ENCODE data around the gene LIPC. TPM values are rescaled to one million over a fixed set of nuclear protein-coding genes. Genes with fewer than 3 reads are reported as not detected.

The LIPC gene
- total RNA-seq, 6 experiments from 2014 or later: 31.1 to 213 (median 86.1) TPM

DNA sequence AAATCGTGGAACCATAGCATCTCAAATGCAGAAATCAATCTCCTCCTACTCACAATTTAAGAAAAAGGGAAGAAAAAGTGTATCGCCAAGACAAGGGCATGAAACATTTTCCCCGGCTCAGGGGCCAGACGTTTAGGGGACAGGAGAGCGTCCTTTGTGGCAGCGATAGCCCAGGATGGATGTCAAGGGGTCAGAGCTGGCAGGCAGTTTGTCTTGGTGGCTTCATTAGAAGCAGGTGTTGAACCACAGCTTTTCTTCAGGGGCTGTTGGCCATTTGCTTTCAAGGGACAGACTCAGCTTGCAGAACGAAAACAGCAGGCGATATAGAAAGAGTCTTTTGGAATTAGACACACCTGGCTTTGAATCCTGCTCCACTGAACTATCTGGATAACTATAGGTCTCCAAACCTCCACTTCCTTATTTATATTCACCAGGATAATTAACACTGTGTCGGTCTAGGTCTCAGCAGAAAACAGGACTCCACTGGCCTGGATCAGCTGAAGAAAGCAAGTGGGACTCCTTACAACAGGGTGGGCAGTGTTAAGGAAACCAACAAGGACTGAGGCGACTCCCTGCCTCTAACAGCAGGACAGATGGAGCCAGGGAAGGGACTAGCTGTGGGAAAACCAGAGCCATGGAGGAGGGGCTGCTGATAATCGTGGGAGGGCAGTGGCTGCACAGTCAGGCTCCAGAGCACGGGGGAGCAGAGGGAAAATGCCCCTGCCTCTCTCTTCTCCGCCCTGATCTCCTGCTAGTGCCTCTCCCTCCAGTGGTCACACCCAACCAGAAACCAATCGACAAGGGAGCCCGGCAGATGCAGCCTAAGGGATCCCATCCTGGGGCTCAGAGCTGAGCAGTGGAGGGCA lies 123.6 kb downstream of the LIPC start:
- Histone ChIP-seq H3K36me3 (peaks cover 0 to 1% (median 0%) of the 10 kb centered on the region in 4 donors), H3K9me3 (no peaks in the 10 kb centered on the region), H3K27ac (no peak overlapping the region), H3K4me3 (no peak overlapping the region), H3K4me1 (peaks cover 0 to 5% (median 0%) of the 10 kb centered on the region in 4 donors), H3K27me3 (no peaks in the 10 kb centered on the region)
- intact Hi-C loops (cut with DNase I): no loop called here
- WGBS (ENCODE audit: insufficient coverage, low coverage, low lambda C conversion rate, missing lambda C conversion rate): 68% methylated on average over 10 of the region's 15 CpGs
- DNase-seq (peak in 1 of 3 donors; percentile 34), ATAC-seq (peak in 2 of 4 donors; percentile 5 to 8)
- TF ChIP-seq, protein P1, sequence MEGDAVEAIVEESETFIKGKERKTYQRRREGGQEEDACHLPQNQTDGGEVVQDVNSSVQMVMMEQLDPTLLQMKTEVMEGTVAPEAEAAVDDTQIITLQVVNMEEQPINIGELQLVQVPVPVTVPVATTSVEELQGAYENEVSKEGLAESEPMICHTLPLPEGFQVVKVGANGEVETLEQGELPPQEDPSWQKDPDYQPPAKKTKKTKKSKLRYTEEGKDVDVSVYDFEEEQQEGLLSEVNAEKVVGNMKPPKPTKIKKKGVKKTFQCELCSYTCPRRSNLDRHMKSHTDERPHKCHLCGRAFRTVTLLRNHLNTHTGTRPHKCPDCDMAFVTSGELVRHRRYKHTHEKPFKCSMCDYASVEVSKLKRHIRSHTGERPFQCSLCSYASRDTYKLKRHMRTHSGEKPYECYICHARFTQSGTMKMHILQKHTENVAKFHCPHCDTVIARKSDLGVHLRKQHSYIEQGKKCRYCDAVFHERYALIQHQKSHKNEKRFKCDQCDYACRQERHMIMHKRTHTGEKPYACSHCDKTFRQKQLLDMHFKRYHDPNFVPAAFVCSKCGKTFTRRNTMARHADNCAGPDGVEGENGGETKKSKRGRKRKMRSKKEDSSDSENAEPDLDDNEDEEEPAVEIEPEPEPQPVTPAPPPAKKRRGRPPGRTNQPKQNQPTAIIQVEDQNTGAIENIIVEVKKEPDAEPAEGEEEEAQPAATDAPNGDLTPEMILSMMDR (IDR thresholded peaks at IDR 0.05): no peak
- TF ChIP-seq POLR2A (IDR thresholded peaks at IDR 0.05): no peak

DNA sequence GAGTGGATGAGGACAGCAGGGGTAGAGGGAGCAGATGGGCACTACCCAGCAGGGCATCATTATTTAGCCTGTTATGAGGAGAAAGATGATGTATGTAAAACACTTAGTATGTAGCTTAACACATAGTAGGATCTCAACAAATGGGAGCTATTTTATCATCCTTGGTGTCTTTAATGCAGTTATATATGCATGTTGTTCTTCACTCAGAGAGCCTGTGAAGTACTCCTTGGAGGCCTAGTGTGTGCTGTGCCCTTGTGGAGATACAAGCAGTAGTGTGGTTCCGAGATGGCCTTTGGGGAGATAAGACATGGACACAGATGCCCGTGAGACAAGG lies 124.2 kb downstream of the LIPC start:
- intact Hi-C loops (cut with DNase I): no loop called here
- H3K9me3 ChIP-seq: no peaks in the 10 kb centered on the region
- H3K27ac ChIP-seq: no peak overlapping the region
- peaks cover 0 to 5% (median 0%) of the 10 kb centered on the region in 4 donors for H3K4me1 ChIP-seq
- no peaks in the 10 kb centered on the region for H3K36me3 ChIP-seq
- TF ChIP-seq, protein P1 (IDR thresholded peaks at IDR 0.05): no peak
- TF ChIP-seq POLR2A (IDR thresholded peaks at IDR 0.05): no peak
- no peaks in the 10 kb centered on the region for H3K27me3 ChIP-seq
- DNase-seq (peak in 1 of 3 donors; percentile 11), ATAC-seq (no peak)
- WGBS (ENCODE audit: insufficient coverage, low coverage, low lambda C conversion rate, missing lambda C conversion rate): 79% methylated on average over 2 of the region's 2 CpGs
- H3K4me3 ChIP-seq: no peak overlapping the region

DNA sequence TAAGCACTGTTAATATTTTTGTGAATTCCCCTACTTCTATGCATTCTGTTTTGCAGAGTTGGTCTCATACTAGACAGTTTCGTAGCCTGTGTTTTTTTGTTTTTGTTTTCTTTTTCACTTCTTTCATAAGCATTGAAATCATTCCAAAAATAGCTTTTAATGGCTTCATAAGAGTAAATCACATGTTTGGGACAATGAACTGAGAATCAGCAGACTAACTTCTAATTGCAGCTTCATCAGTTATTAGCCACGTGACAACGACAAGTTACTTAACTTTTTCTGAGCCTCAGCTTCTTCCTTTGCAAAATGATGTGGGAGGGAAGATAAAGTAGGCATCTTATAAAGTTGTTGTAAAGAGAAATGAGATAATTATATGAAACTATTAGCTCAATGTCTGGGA lies 124.8 kb downstream of the LIPC start:
- no peaks in the 10 kb centered on the region for H3K9me3 ChIP-seq
- no peak for TF ChIP-seq POLR2A (IDR thresholded peaks at IDR 0.05)
- TF ChIP-seq, protein P1 (IDR thresholded peaks at IDR 0.05): no peak
- WGBS (ENCODE audit: insufficient coverage, low coverage, low lambda C conversion rate, missing lambda C conversion rate): 40% methylated on average over 3 of the region's 3 CpGs
- no peak overlapping the region for H3K4me3 ChIP-seq
- peaks cover 0 to 5% (median 0%) of the 10 kb centered on the region in 4 donors for H3K4me1 ChIP-seq
- H3K27ac ChIP-seq: no peak overlapping the region
- intact Hi-C loops (cut with DNase I): no loop called here
- DNase-seq (no peak), ATAC-seq (no peak)
- H3K36me3 ChIP-seq: no peaks in the 10 kb centered on the region
- no peaks in the 10 kb centered on the region for H3K27me3 ChIP-seq

DNA sequence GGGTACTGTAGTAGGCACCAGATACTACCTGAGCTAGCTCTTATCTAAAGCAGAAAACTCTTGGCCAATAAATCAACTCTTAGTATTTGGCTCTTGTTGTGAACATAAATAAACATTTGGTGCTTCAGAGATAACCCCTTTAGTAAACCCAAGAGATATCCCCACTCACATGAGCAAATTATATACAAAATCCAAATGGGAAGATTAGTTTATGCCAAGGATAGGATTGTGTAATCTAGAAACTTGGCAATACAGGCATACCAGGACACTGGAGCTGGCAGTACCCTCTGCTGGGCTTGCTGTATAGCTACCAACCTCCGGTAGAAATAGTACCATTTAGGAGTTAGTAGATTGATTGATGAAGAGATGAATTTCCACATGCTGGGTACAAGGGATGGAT lies 127.0 kb downstream of the LIPC start:
- H3K27ac ChIP-seq: no peak overlapping the region
- ATAC-seq (peak; percentile 92 to 94 (median 92)), DNase-seq (peak in 1 of 3 donors; percentile 49)
- H3K36me3 ChIP-seq: peaks cover 0 to 3% (median 0%) of the 10 kb centered on the region in 4 donors
- intact Hi-C loops (cut with DNase I): no loop called here
- H3K9me3 ChIP-seq: no peaks in the 10 kb centered on the region
- no peak overlapping the region for H3K4me3 ChIP-seq
- WGBS (ENCODE audit: insufficient coverage, low coverage, low lambda C conversion rate, missing lambda C conversion rate): 22% methylated on average over 1 of the region's 1 CpG
- H3K4me1 ChIP-seq: peaks cover 0 to 5% (median 0%) of the 10 kb centered on the region in 4 donors
- H3K27me3 ChIP-seq: no peaks in the 10 kb centered on the region
- TF ChIP-seq POLR2A (IDR thresholded peaks at IDR 0.05): no peak
- TF ChIP-seq, protein P1 (IDR thresholded peaks at IDR 0.05): peak; percentile 33 to 60 (median 48)
